Measurements from ENCODE around the gene F3.

GRCh38 chr1:94560333-94560732 lies 18.8 kb upstream of the F3 start:
- TF ChIP-seq YY1 (IDR thresholded peaks at IDR 0.05; ENCODE audit: extremely low read depth, insufficient replicate concordance, low read depth, low read length) (no peak), CTCF (IDR thresholded peaks at IDR 0.05 in 2 of 3, conservative IDR thresholded peaks at IDR 0.05 in 1 of 3; ENCODE audit: borderline replicate concordance in 1 of 3, insufficient read depth in 1 of 3, low read depth in 2 of 3, low read length in 2 of 3) (no peak), ELF1 (IDR thresholded peaks at IDR 0.05; ENCODE audit: borderline replicate concordance, low read depth) (no peak), POLR2A (IDR thresholded peaks at IDR 0.05; ENCODE audit: borderline replicate concordance, extremely low read depth, insufficient read depth, insufficient read length) (no peak), POLR2AphosphoS5 (IDR thresholded peaks at IDR 0.05; ENCODE audit: low read depth, low read length) (no peak), REST (IDR thresholded peaks at IDR 0.05; ENCODE audit: low read depth) (no peak), RAD21 (IDR thresholded peaks at IDR 0.05; ENCODE audit: low read depth) (no peak), EZH2 (IDR thresholded peaks at IDR 0.05) (no peak), ZFX (IDR thresholded peaks at IDR 0.05) (no peak), SIN3A (IDR thresholded peaks at IDR 0.05; ENCODE audit: low read depth) (no peak)

Data from HCT116 (cell line).